ENCODE measurements around the gene NUP37. TPM values are rescaled to one million over a fixed set of nuclear protein-coding genes. Genes with fewer than 3 reads are reported as not detected.
A peak's percentile ranks its signal among the peaks of the same experiment; 100 is the strongest.

The NUP37 gene
- total and polyA plus RNA-seq, 8 donors, result 7.8 to 76.4 (median 15.6) TPM

DNA sequence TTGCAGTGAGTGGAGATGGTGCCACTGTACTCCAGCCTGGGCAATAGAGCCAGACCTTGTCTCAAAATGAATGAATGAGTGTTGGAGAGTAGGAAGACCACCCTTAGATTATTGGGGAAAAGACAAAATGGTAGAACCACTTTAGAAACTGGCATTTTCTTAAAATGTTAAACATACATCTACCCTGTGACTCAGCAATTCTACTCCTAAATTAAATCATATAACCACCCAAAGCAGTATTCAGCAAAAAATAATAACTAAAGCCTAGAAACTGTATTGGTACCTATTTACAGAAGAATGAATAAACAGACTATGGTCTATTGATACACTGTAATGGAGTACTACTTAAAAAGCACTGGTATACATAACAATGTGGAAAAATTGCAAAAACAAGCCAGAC, 9.1 kb downstream of the NUP37 start:
- peaks cover 0 to 8% (median 0%) of the 10 kb centered on the region in 4 donors for H3K9me3 ChIP-seq
- intact Hi-C loops (cut with DNase I; ENCODE audit: low total_unique reads), result no loop called here
- DNase-seq, result no peak

DNA sequence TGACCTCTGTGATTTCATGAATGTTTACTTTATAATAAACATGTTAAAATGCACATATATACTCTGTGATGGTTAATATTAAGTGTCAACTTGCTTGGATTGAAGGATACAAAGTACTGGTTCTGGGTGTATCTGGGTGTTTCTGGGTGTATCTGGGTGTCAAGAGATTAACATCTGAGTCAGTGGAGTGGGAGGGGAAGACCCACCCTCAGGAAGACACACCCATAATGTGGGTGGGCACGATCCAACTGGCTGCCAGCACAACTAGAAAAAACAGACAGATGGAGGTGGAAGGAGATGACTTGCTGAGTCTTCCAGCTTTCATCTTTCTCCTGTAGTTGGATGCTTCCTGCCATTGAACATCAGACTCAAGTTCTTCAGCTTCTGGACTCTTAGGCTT, 11.9 kb downstream of the NUP37 start:
- H3K27ac ChIP-seq, result no peak overlapping the region
- no peaks in the 10 kb centered on the region for H3K27me3 ChIP-seq
- intact Hi-C loops (cut with DNase I; ENCODE audit: low total_unique reads), result no loop called here
- H3K9me3 ChIP-seq, result peaks cover 0 to 8% (median 0%) of the 10 kb centered on the region in 4 donors
- H3K4me3 ChIP-seq, result no peak overlapping the region
- TF ChIP-seq, protein P1, sequence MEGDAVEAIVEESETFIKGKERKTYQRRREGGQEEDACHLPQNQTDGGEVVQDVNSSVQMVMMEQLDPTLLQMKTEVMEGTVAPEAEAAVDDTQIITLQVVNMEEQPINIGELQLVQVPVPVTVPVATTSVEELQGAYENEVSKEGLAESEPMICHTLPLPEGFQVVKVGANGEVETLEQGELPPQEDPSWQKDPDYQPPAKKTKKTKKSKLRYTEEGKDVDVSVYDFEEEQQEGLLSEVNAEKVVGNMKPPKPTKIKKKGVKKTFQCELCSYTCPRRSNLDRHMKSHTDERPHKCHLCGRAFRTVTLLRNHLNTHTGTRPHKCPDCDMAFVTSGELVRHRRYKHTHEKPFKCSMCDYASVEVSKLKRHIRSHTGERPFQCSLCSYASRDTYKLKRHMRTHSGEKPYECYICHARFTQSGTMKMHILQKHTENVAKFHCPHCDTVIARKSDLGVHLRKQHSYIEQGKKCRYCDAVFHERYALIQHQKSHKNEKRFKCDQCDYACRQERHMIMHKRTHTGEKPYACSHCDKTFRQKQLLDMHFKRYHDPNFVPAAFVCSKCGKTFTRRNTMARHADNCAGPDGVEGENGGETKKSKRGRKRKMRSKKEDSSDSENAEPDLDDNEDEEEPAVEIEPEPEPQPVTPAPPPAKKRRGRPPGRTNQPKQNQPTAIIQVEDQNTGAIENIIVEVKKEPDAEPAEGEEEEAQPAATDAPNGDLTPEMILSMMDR (IDR thresholded peaks at IDR 0.05), result no peak
- TF ChIP-seq EP300 (IDR thresholded peaks at IDR 0.05), result no peak
- TF ChIP-seq POLR2A (IDR thresholded peaks at IDR 0.05), result no peak
- TF ChIP-seq POLR2AphosphoS5 (IDR thresholded peaks at IDR 0.05), result no peak
- H3K4me1 ChIP-seq, result no peaks in the 10 kb centered on the region
- DNase-seq, result no peak
- peaks cover 6 to 84% (median 77%) of the 10 kb centered on the region in 4 donors for H3K36me3 ChIP-seq
- 71 to 100% (median 88%) methylated on average over 1 of the region's 1 CpG for whole genome bisulfite sequencing, 5 donors

More for the DNA sequence above, 9.1 kb downstream of the NUP37 start:
- H3K27me3 ChIP-seq, result no peaks in the 10 kb centered on the region
- H3K4me1 ChIP-seq, result no peaks in the 10 kb centered on the region
- H3K4me3 ChIP-seq, result no peak overlapping the region
- H3K27ac ChIP-seq, result no peak overlapping the region
- TF ChIP-seq EP300 (IDR thresholded peaks at IDR 0.05) (no peak), POLR2AphosphoS5 (IDR thresholded peaks at IDR 0.05) (no peak), POLR2A (IDR thresholded peaks at IDR 0.05) (no peak)
- TF ChIP-seq, protein P1 (IDR thresholded peaks at IDR 0.05), result no peak
- peaks cover 6 to 77% (median 67%) of the 10 kb centered on the region in 4 donors for H3K36me3 ChIP-seq

DNA sequence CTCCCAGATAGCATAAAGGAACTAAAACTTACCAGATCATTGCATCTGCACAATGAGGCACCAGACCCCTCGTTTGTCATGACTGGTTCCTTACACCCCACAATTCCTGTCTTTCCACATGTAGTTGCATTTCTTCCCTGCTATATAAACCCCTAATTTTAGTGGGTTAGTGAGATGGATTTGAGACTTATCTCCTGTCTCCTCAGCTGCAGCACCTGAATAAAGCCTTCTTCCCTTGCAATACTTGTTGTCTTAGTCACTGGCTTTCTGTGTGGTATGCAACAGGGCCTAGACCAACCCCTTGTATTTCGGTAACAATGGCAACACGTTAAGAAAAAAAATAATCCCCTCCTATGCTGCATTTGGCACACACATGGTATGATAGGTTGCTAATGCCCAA, 13.0 kb downstream of the NUP37 start:
- intact Hi-C loops (cut with DNase I; ENCODE audit: low total_unique reads), result no loop called here
- no peak for DNase-seq
- no peaks in the 10 kb centered on the region for H3K27me3 ChIP-seq
- peaks cover 6 to 83% (median 76%) of the 10 kb centered on the region in 4 donors for H3K36me3 ChIP-seq
- H3K4me3 ChIP-seq, result no peak overlapping the region
- no peak overlapping the region for H3K27ac ChIP-seq
- no peak for TF ChIP-seq EP300 (IDR thresholded peaks at IDR 0.05)
- 94 to 99% (median 97%) methylated on average over 3 of the region's 3 CpGs for WGBS, 5 donors
- H3K4me1 ChIP-seq, result no peaks in the 10 kb centered on the region
- H3K9me3 ChIP-seq, result peaks cover 0 to 8% (median 0%) of the 10 kb centered on the region in 4 donors

DNA sequence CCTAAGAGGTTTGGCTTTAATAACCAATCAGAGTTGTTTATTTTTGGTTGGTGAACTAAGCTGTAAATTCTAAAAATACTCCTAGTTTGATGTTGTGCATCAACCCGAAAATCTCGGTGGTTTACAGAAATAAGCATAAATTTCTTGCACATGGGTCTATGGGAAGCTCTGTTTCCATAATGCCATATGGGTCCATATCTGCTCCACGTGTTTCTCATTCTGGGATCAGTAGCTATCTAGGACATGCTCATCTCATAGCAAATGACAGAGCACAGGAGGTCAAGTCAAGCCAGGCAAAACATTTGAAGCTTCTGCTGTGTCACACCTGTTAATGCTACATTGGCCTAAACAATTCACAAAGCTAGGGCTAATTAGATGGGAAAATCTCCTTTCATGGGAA, 23.1 kb downstream of the NUP37 start:
- intact Hi-C loops (cut with DNase I; ENCODE audit: low total_unique reads), result no loop called here
- Histone ChIP-seq H3K27me3 (no peaks in the 10 kb centered on the region), H3K9me3 (no peaks in the 10 kb centered on the region), H3K4me3 (no peak overlapping the region), H3K27ac (no peak overlapping the region), H3K36me3 (peaks cover 10 to 40% (median 40%) of the 10 kb centered on the region in 4 donors), H3K4me1 (no peaks in the 10 kb centered on the region)
- TF ChIP-seq EP300 (IDR thresholded peaks at IDR 0.05) (no peak), POLR2AphosphoS5 (IDR thresholded peaks at IDR 0.05) (no peak), POLR2A (IDR thresholded peaks at IDR 0.05) (no peak)
- TF ChIP-seq, protein P1 (IDR thresholded peaks at IDR 0.05), result no peak
- DNase-seq, result no peak
- 80 to 85% (median 85%) methylated on average over 3 of the region's 3 CpGs for WGBS, 5 donors

DNA sequence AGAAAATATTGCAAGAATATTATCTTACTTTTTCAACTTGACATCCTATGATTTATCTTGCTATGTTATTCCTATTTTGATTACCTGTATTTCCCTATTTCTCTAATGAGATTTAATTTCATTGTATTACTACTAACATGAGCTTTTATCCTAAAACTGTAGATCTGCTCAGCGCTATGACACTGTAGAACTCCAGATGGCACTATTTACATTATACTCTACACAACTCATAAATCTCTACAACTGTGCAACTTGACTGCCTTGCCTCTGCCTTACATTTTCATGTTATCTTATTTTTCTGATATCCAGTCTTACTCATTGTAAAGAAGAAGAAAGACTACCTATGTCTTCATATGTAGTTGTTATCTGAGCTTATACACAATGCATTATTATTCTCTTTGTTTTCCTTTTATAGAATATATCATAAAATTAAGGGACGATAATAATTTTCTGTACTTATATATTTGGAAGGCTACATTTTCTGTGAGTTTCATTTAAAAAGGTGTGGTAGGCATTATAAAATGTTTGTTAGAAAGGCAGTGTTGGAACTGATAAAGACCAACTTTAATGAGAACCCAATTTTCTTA, 24.1 kb downstream of the NUP37 start:
- TF ChIP-seq, protein P1 (IDR thresholded peaks at IDR 0.05), result peak in 2 of 7 experiments; percentile 8 to 14
- TF ChIP-seq POLR2AphosphoS5 (IDR thresholded peaks at IDR 0.05), result no peak
- H3K36me3 ChIP-seq, result peaks cover 10 to 38% (median 37%) of the 10 kb centered on the region in 4 donors
- peak in 1 of 2 donors; percentile 62 for DNase-seq
- H3K4me1 ChIP-seq, result no peaks in the 10 kb centered on the region
- H3K27ac ChIP-seq, result no peak overlapping the region
- H3K9me3 ChIP-seq, result no peaks in the 10 kb centered on the region
- intact Hi-C loops (cut with DNase I; ENCODE audit: low total_unique reads), result no loop called here
- no peaks in the 10 kb centered on the region for H3K27me3 ChIP-seq
- 54 to 67% (median 56%) methylated on average over 2 of the region's 2 CpGs for WGBS, 5 donors
- no peak overlapping the region for H3K4me3 ChIP-seq
